ENCODE results near the gene TSPAN5.
"Not testable (repeated sequence)": the region's sequence is repeated elsewhere in the genome, so short reads cannot be mapped to it uniquely, and the experiment has no call there.

The TSPAN5 gene

GRCh38 chr4:98462487-98462886 lies 195.9 kb downstream of the TSPAN5 start:
- no peak for DNase-seq (ENCODE audit: low read depth)
- no peak overlapping the region for H3K4me3 ChIP-seq (ENCODE audit: control insufficient read depth, low read depth, low read length)
- TF ChIP-seq, protein P1, sequence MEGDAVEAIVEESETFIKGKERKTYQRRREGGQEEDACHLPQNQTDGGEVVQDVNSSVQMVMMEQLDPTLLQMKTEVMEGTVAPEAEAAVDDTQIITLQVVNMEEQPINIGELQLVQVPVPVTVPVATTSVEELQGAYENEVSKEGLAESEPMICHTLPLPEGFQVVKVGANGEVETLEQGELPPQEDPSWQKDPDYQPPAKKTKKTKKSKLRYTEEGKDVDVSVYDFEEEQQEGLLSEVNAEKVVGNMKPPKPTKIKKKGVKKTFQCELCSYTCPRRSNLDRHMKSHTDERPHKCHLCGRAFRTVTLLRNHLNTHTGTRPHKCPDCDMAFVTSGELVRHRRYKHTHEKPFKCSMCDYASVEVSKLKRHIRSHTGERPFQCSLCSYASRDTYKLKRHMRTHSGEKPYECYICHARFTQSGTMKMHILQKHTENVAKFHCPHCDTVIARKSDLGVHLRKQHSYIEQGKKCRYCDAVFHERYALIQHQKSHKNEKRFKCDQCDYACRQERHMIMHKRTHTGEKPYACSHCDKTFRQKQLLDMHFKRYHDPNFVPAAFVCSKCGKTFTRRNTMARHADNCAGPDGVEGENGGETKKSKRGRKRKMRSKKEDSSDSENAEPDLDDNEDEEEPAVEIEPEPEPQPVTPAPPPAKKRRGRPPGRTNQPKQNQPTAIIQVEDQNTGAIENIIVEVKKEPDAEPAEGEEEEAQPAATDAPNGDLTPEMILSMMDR (IDR thresholded peaks at IDR 0.05; ENCODE audit: control insufficient read depth, insufficient read depth, low read depth, low read length, missing control alignments) = no peak

- not testable (repeated sequence) for DNase-seq (ENCODE audit: low read depth); H3K4me3 ChIP-seq (ENCODE audit: control insufficient read depth, low read depth, low read length)
Measured at GRCh38 chr4:98461121-98461865, 197.1 kb downstream of the TSPAN5 start.

DNA sequence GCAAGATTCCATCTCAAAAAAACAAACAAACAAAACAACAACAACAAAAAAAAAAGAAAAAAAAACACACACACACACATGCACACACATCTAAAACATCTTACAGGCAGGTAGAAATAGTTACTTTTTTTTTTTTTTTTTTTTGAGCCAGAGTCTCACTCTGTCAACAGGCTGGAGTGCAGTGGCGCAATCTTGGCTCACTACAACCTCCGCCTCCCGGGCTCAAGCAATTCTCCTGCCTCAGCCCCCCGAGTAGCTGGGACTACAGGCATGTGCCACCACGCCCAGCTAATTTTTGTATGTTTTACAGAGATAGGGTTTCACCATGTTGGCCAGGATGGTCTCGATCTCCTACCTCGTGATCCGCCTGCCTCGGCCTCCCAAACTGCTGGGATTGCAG lies 201.0 kb downstream of the TSPAN5 start:
- not testable (repeated sequence) for DNase-seq (ENCODE audit: low read depth); H3K4me3 ChIP-seq (ENCODE audit: control insufficient read depth, low read depth, low read length)

DNA sequence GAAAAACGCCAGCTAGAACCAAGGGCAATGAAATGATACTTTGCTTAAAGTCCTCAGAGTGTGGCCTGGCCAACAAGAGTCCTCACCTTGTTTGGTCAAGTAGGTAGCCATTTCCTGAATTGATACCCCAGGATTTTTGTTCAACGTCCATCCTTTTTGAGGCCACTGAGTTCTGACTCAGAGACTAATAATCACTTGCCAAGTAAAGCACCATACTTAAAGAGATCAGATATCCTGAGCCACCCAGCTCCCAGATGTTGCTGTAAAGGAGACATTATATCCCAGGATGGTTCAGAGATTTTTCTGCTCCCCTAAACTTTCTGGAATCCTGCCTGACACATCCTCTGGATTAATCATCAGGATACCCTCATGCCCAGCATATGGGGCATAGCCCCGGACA lies 206.3 kb downstream of the TSPAN5 start:
- no peak overlapping the region for H3K4me3 ChIP-seq (ENCODE audit: control insufficient read depth, low read depth, low read length)
- DNase-seq (ENCODE audit: low read depth) = no peak
- TF ChIP-seq, protein P1 (IDR thresholded peaks at IDR 0.05; ENCODE audit: control insufficient read depth, insufficient read depth, low read depth, low read length, missing control alignments) = no peak

- DNase-seq (ENCODE audit: low read depth) = no peak
- TF ChIP-seq, protein P1 (IDR thresholded peaks at IDR 0.05; ENCODE audit: control insufficient read depth, insufficient read depth, low read depth, low read length, missing control alignments) = no peak
- H3K4me3 ChIP-seq (ENCODE audit: control insufficient read depth, low read depth, low read length) = no peak overlapping the region
Measured at GRCh38 chr4:98448908-98449307, 209.5 kb downstream of the TSPAN5 start.

GRCh38 chr4:98447648-98448047 lies 210.8 kb downstream of the TSPAN5 start:
- no peak for DNase-seq (ENCODE audit: low read depth)
- no peak overlapping the region for H3K4me3 ChIP-seq (ENCODE audit: control insufficient read depth, low read depth, low read length)

GRCh38 chr4:98446499-98447375 lies 211.7 kb downstream of the TSPAN5 start:
- TF ChIP-seq, protein P1 (IDR thresholded peaks at IDR 0.05; ENCODE audit: control insufficient read depth, insufficient read depth, low read depth, low read length, missing control alignments) = no peak
- DNase-seq (ENCODE audit: low read depth) = no peak
- H3K4me3 ChIP-seq (ENCODE audit: control insufficient read depth, low read depth, low read length) = no peak overlapping the region

More at GRCh38 chr4:98447648-98448047, 210.8 kb downstream of the TSPAN5 start:
- TF ChIP-seq, protein P1 (IDR thresholded peaks at IDR 0.05; ENCODE audit: control insufficient read depth, insufficient read depth, low read depth, low read length, missing control alignments) = no peak
